ENCODE data around the gene NCKAP5. TPM values are rescaled to one million over a fixed set of nuclear protein-coding genes. Genes with fewer than 3 reads are reported as not detected.

NCKAP5 gene
- total RNA-seq, 2 experiments from 2014 or later = not detected

GRCh38 chr2:132670496-132671150 is 897.6 kb downstream of the NCKAP5 start:
- ChIA-PET CTCF (no interaction called here), POLR2A (no interaction called here)

- ChIA-PET CTCF (no interaction called here), POLR2A (no interaction called here)
Measured at GRCh38 chr2:132669908-132670495, 898.3 kb downstream of the NCKAP5 start, which contains the start of gene LYPD1. Gene LYPD1, minus strand, starts transcription at chr2:132670205. Its CDS starts 273 bp downstream, at chr2:132669932.

- POLR2A ChIA-PET = no interaction called here
- CTCF ChIA-PET = no interaction called here
Measured at GRCh38 chr2:132668987-132669907, 899.0 kb downstream of the NCKAP5 start.

GRCh38 chr2:132668189-132668823 is 900.0 kb downstream of the NCKAP5 start:
- POLR2A ChIA-PET = no interaction called here
- CTCF ChIA-PET = no interaction called here

GRCh38 chr2:132667706-132668105 is 900.6 kb downstream of the NCKAP5 start:
- ChIA-PET CTCF (no interaction called here), POLR2A (no interaction called here)

- ChIA-PET CTCF (no interaction called here), POLR2A (no interaction called here)
Measured at GRCh38 chr2:132665401-132666140, 902.7 kb downstream of the NCKAP5 start.

- CTCF ChIA-PET = no interaction called here
- POLR2A ChIA-PET = no interaction called here
Measured at GRCh38 chr2:132664096-132664495, 904.2 kb downstream of the NCKAP5 start.

- CTCF ChIA-PET = no interaction called here
- POLR2A ChIA-PET = no interaction called here
Measured at GRCh38 chr2:132662732-132663131, 905.5 kb downstream of the NCKAP5 start.

- ChIA-PET CTCF (no interaction called here), POLR2A (no interaction called here)
Measured at GRCh38 chr2:132659331-132659730, 908.9 kb downstream of the NCKAP5 start.

GRCh38 chr2:132656266-132656975 is 911.8 kb downstream of the NCKAP5 start:
- ChIA-PET POLR2A (no interaction called here), CTCF (no interaction called here)

- CTCF ChIA-PET = interaction anchor here (0.7 kb wide), 1 partner anchor 9 kb away, joined by 3 read pairs; no protein-coding TSS in a partner anchor
- POLR2A ChIA-PET = no interaction called here
Measured at GRCh38 chr2:132654968-132655367, 913.3 kb downstream of the NCKAP5 start.

GRCh38 chr2:132654335-132654734 is 913.9 kb downstream of the NCKAP5 start:
- POLR2A ChIA-PET = no interaction called here
- CTCF ChIA-PET = no interaction called here

GRCh38 chr2:132652474-132652873 is 915.8 kb downstream of the NCKAP5 start:
- ChIA-PET POLR2A (no interaction called here), CTCF (no interaction called here)

GRCh38 chr2:132651115-132652045 is 916.9 kb downstream of the NCKAP5 start:
- POLR2A ChIA-PET = no interaction called here
- CTCF ChIA-PET = no interaction called here

- POLR2A ChIA-PET = no interaction called here
- CTCF ChIA-PET = interaction anchor here (0.6 to 1.1 kb wide), 2 partner anchors 8 to 93 kb away, joined by 3 read pairs; no protein-coding TSS in a partner anchor
Measured at GRCh38 chr2:132646540-132647108, 921.6 kb downstream of the NCKAP5 start.

GRCh38 chr2:132645722-132646539 is 922.3 kb downstream of the NCKAP5 start:
- POLR2A ChIA-PET = no interaction called here
- CTCF ChIA-PET = interaction anchor here (1.1 kb wide), 1 partner anchor 9 kb away, joined by 3 read pairs; no protein-coding TSS in a partner anchor

GRCh38 chr2:132645176-132645575 is 923.1 kb downstream of the NCKAP5 start:
- CTCF ChIA-PET = no interaction called here
- POLR2A ChIA-PET = no interaction called here
